HCT116 (cell line): ENCODE data around the gene GRIK2.

Experiments
- ATF3 ChIP-seq: IDR thresholded peaks from 2 replicates; pipeline ENCODE4 v1.6.1; 2012
- EZH2phosphoT487 ChIP-seq: fragments of 200-600 bp; IDR thresholded peaks from 2 replicates; pipeline ENCODE4 v1.6.1; 2018; ENCODE audit warnings: antibody characterized with exemption, borderline replicate concordance
- POLR2A ChIP-seq: IDR thresholded peaks from 2 replicates; pipeline ENCODE4 v1.7.0; 2011; ENCODE audit warnings: borderline replicate concordance; ENCODE audit not compliant: insufficient read depth, insufficient read length; ENCODE audit errors: extremely low read depth

DNA sequence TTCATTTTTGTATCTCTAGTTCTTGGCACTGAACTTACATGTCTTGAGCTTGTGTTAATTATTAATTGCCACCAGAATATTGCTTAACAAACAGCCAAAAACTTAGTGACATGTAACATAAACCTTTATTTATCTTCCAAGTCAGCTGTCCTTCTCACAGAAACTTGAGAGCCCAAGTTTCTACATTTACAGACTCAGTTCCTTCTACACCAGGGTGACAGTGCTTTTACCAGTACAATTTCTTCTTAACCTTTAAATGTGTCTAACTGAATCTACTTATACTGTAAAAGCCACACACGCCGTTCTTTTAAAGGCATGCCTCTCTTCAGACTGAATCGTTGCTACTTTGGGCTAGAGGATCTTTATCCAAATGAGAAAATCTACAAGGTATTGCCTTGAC is 539.2 kb downstream of the GRIK2 start:
- TF ChIP-seq ATF3 (no peak), EZH2phosphoT487 (no peak), POLR2A (no peak)
